ENCODE data around the gene JAZF1. TPM values are rescaled to one million over a fixed set of nuclear protein-coding genes. Genes with fewer than 3 reads are reported as not detected.

JAZF1 gene
- total RNA-seq, 1 donor from 2014 or later, result 33.8 TPM

- Mint-ChIP-seq H3K9me3 (ENCODE audit: low read depth) (no peaks in the 10 kb centered on the region), H3K27ac (ENCODE audit: unreplicated experiment) (no peak overlapping the region), H3K4me3 (ENCODE audit: unreplicated experiment) (no peak overlapping the region), H3K4me1 (ENCODE audit: low read depth) (peaks cover 20% of the 10 kb centered on the region), H3K36me3 (ENCODE audit: low read depth) (no peaks in the 10 kb centered on the region), H3K27me3 (ENCODE audit: low read depth) (no peaks in the 10 kb centered on the region)
- no peak for TF ChIP-seq CTCF (IDR thresholded peaks at IDR 0.05)
- no peak for DNase-seq (ENCODE audit: low spot score)
These were observed 175.3 kb downstream of the JAZF1 start for GRCh38 chr7:28005075-28005846.

GRCh38 chr7:28003408-28003807 is 177.2 kb downstream of the JAZF1 start:
- peaks cover 19% of the 10 kb centered on the region for H3K4me1 Mint-ChIP-seq (ENCODE audit: low read depth)
- no peak for TF ChIP-seq CTCF (IDR thresholded peaks at IDR 0.05)
- no peak for DNase-seq (ENCODE audit: low spot score)
- no peaks in the 10 kb centered on the region for H3K9me3 Mint-ChIP-seq (ENCODE audit: low read depth)
- no peaks in the 10 kb centered on the region for H3K36me3 Mint-ChIP-seq (ENCODE audit: low read depth)
- no peak overlapping the region for H3K27ac Mint-ChIP-seq (ENCODE audit: unreplicated experiment)
- no peaks in the 10 kb centered on the region for H3K27me3 Mint-ChIP-seq (ENCODE audit: low read depth)
- H3K4me3 Mint-ChIP-seq (ENCODE audit: unreplicated experiment), result no peak overlapping the region

GRCh38 chr7:28002638-28003037 is 178.0 kb downstream of the JAZF1 start:
- Mint-ChIP-seq H3K27me3 (ENCODE audit: low read depth) (no peaks in the 10 kb centered on the region), H3K9me3 (ENCODE audit: low read depth) (no peaks in the 10 kb centered on the region), H3K27ac (ENCODE audit: unreplicated experiment) (no peak overlapping the region), H3K4me1 (ENCODE audit: low read depth) (peaks cover 18% of the 10 kb centered on the region), H3K4me3 (ENCODE audit: unreplicated experiment) (no peak overlapping the region), H3K36me3 (ENCODE audit: low read depth) (no peaks in the 10 kb centered on the region)
- no peak for TF ChIP-seq CTCF (IDR thresholded peaks at IDR 0.05)
- no peak for DNase-seq (ENCODE audit: low spot score)

- Mint-ChIP-seq H3K4me1 (ENCODE audit: low read depth) (peaks cover 18% of the 10 kb centered on the region), H3K27ac (ENCODE audit: unreplicated experiment) (no peak overlapping the region), H3K4me3 (ENCODE audit: unreplicated experiment) (no peak overlapping the region), H3K36me3 (ENCODE audit: low read depth) (no peaks in the 10 kb centered on the region), H3K9me3 (ENCODE audit: low read depth) (no peaks in the 10 kb centered on the region), H3K27me3 (ENCODE audit: low read depth) (no peaks in the 10 kb centered on the region)
- no peak for TF ChIP-seq CTCF (IDR thresholded peaks at IDR 0.05)
- DNase-seq (ENCODE audit: low spot score), result no peak
These were observed 178.7 kb downstream of the JAZF1 start for GRCh38 chr7:28001896-28002295.

GRCh38 chr7:27999829-28000228 is 180.8 kb downstream of the JAZF1 start:
- Mint-ChIP-seq H3K36me3 (ENCODE audit: low read depth) (no peaks in the 10 kb centered on the region), H3K27ac (ENCODE audit: unreplicated experiment) (no peak overlapping the region), H3K4me1 (ENCODE audit: low read depth) (peaks cover 20% of the 10 kb centered on the region), H3K9me3 (ENCODE audit: low read depth) (no peaks in the 10 kb centered on the region), H3K27me3 (ENCODE audit: low read depth) (no peaks in the 10 kb centered on the region), H3K4me3 (ENCODE audit: unreplicated experiment) (no peak overlapping the region)
- DNase-seq (ENCODE audit: low spot score), result no peak
- TF ChIP-seq CTCF (IDR thresholded peaks at IDR 0.05), result no peak

Measured in chondrocyte (in vitro differentiated cells).